Osteoblast (primary cell): ENCODE measurements around the gene CALN1. TPM values are rescaled to one million over a fixed set of nuclear protein-coding genes. Genes with fewer than 3 reads are reported as not detected.
"Not testable (repeated sequence)": the region's sequence is repeated elsewhere in the genome, so short reads cannot be mapped to it uniquely, and the experiment has no call there.

Experiments used
- DNase-seq: peaks from one replicate; pipeline ENCODE4 v3.0.0; 2011; ENCODE audit warnings: low spot score, mixed read lengths; ENCODE audit not compliant: insufficient read length; ENCODE audit errors: missing footprints
- H2AFZ ChIP-seq: 2 replicates; pipeline ENCODE4 v1.6.0; 2011; ENCODE audit warnings: mild to moderate bottlenecking, low read length
- H3K27ac ChIP-seq: 2 replicates; pipeline ENCODE4 v1.5.1; 2011; ENCODE audit warnings: mild to moderate bottlenecking, low read depth, low read length, moderate library complexity
- H3K27me3 ChIP-seq: 2 replicates; pipeline ENCODE4 v1.6.0; 2012; ENCODE audit warnings: mild to moderate bottlenecking, control low read depth, inconsistent platforms, low read length, moderate library complexity; ENCODE audit not compliant: insufficient read depth
- H3K36me3 ChIP-seq: 2 replicates; pipeline ENCODE4 v1.5.1; 2011; ENCODE audit warnings: mild to moderate bottlenecking, low read length, control low read depth, moderate library complexity; ENCODE audit not compliant: insufficient read depth
- H3K4me1 ChIP-seq: 2 replicates; pipeline ENCODE4 v1.5.1; 2011; ENCODE audit warnings: mild to moderate bottlenecking, low read length, control low read depth, moderate library complexity; ENCODE audit not compliant: insufficient read depth
- H3K4me2 ChIP-seq: 2 replicates; pipeline ENCODE4 v1.6.0; 2011; ENCODE audit warnings: mild to moderate bottlenecking, low read length; ENCODE audit not compliant: insufficient read depth
- H3K4me3 ChIP-seq: fragments of 200-600 bp; sonication (generic); 3 replicates; pipeline ENCODE4 v1.5.1; 2012; ENCODE audit warnings: mild to moderate bottlenecking, low read length, inconsistent platforms; ENCODE audit not compliant: insufficient read depth
- H3K79me2 ChIP-seq: 2 replicates; pipeline ENCODE4 v1.6.0; 2012; ENCODE audit warnings: mild to moderate bottlenecking, low read length, control low read depth, inconsistent platforms; ENCODE audit not compliant: insufficient read depth
- H3K9me3 ChIP-seq: 2 replicates; pipeline ENCODE4 v1.5.1; 2011; ENCODE audit warnings: low read depth, low read length, control low read depth
- H4K20me1 ChIP-seq: 2 replicates; pipeline ENCODE4 v1.6.0; 2012; ENCODE audit warnings: mild to moderate bottlenecking, low read length, control low read depth; ENCODE audit not compliant: insufficient read depth
- CTCF ChIP-seq: IDR thresholded peaks from 2 replicates; pipeline ENCODE4 v1.5.1; 2011; ENCODE audit warnings: mild to moderate bottlenecking, low read depth, low read length, moderate library complexity; ENCODE audit errors: extremely low read depth
- total RNA-seq: library from RNA; depleted of rRNA; stranded (reverse); fragments of >200 nt; gene quantifications from 2 replicates; pipeline ENCODE4 v1.2.3, GENCODE V29; 2012

The CALN1 gene
- total RNA-seq, 1 donor: not detected

- TF ChIP-seq CTCF: no peak
- Histone ChIP-seq H3K27ac (no peak overlapping the region), H3K79me2 (no peaks in the 10 kb centered on the region), H3K4me1 (no peaks in the 10 kb centered on the region), H3K27me3 (no peaks in the 10 kb centered on the region), H3K9me3 (no peaks in the 10 kb centered on the region), H3K36me3 (no peaks in the 10 kb centered on the region), H3K4me2 (no peak overlapping the region), H2AFZ (no peak overlapping the region), H3K4me3 (no peak overlapping the region), H4K20me1 (no peaks in the 10 kb centered on the region)
- DNase-seq: peak; percentile 22
Observed at GRCh38 chr7:72078301-72078700, 333.8 kb downstream of the CALN1 start.

GRCh38 chr7:72077786-72078185 lies 334.4 kb downstream of the CALN1 start:
- DNase-seq: no peak
- no peaks in the 10 kb centered on the region for H3K79me2 ChIP-seq
- no peaks in the 10 kb centered on the region for H3K4me1 ChIP-seq

GRCh38 chr7:72072901-72073300 lies 339.2 kb downstream of the CALN1 start:
- Histone ChIP-seq H2AFZ (no peak overlapping the region), H3K79me2 (no peaks in the 10 kb centered on the region), H3K4me2 (no peak overlapping the region), H3K27me3 (no peaks in the 10 kb centered on the region), H3K4me1 (no peaks in the 10 kb centered on the region), H3K4me3 (no peak overlapping the region), H3K9me3 (no peaks in the 10 kb centered on the region), H4K20me1 (no peaks in the 10 kb centered on the region), H3K36me3 (no peaks in the 10 kb centered on the region), H3K27ac (no peak overlapping the region)
- no peak for DNase-seq
- no peak for TF ChIP-seq CTCF

More at GRCh38 chr7:72077786-72078185, 334.4 kb downstream of the CALN1 start:
- Histone ChIP-seq H3K27me3 (no peaks in the 10 kb centered on the region), H3K9me3 (no peaks in the 10 kb centered on the region), H4K20me1 (no peaks in the 10 kb centered on the region), H3K36me3 (no peaks in the 10 kb centered on the region), H3K27ac (no peak overlapping the region), H3K4me3 (no peak overlapping the region), H3K4me2 (no peak overlapping the region), H2AFZ (no peak overlapping the region)
- TF ChIP-seq CTCF: no peak

GRCh38 chr7:72069263-72069662 lies 342.9 kb downstream of the CALN1 start:
- TF ChIP-seq CTCF: no peak
- Histone ChIP-seq H3K79me2 (no peaks in the 10 kb centered on the region), H3K4me1 (no peaks in the 10 kb centered on the region), H3K27ac (no peak overlapping the region), H3K4me3 (no peak overlapping the region), H4K20me1 (no peaks in the 10 kb centered on the region), H3K36me3 (no peaks in the 10 kb centered on the region), H3K27me3 (no peaks in the 10 kb centered on the region), H3K9me3 (no peaks in the 10 kb centered on the region), H2AFZ (no peak overlapping the region), H3K4me2 (no peak overlapping the region)
- DNase-seq: no peak

- not testable (repeated sequence) for H3K79me2 ChIP-seq, H3K27ac ChIP-seq, H2AFZ ChIP-seq, H3K9me3 ChIP-seq, H3K4me2 ChIP-seq, H3K4me3 ChIP-seq, H3K4me1 ChIP-seq, H3K36me3 ChIP-seq, H4K20me1 ChIP-seq, H3K27me3 ChIP-seq, DNase-seq
Observed at GRCh38 chr7:72065764-72066163, 346.4 kb downstream of the CALN1 start.
